Measurements from ENCODE around the gene ACSS3.

GRCh38 chr12:81196595-81196994, 118.7 kb downstream of the ACSS3 start:
- TF ChIP-seq CTCF (IDR thresholded peaks at IDR 0.05; ENCODE audit: insufficient read depth, low read length, poor library complexity, severe bottlenecking) = no peak
- no peak for TF ChIP-seq EZH2phosphoT487 (conservative IDR thresholded peaks at IDR 0.05; ENCODE audit: low read length)

Data from SU-DHL-6 (cell line).